ENCODE data around the gene CRIP2. TPM values are rescaled to one million over a fixed set of nuclear protein-coding genes. Genes with fewer than 3 reads are reported as not detected.

CRIP2 gene
- total RNA-seq, 4 donors from 2014 or later, result 103 to 203 (median 141) TPM

- TF ChIP-seq, protein P1, sequence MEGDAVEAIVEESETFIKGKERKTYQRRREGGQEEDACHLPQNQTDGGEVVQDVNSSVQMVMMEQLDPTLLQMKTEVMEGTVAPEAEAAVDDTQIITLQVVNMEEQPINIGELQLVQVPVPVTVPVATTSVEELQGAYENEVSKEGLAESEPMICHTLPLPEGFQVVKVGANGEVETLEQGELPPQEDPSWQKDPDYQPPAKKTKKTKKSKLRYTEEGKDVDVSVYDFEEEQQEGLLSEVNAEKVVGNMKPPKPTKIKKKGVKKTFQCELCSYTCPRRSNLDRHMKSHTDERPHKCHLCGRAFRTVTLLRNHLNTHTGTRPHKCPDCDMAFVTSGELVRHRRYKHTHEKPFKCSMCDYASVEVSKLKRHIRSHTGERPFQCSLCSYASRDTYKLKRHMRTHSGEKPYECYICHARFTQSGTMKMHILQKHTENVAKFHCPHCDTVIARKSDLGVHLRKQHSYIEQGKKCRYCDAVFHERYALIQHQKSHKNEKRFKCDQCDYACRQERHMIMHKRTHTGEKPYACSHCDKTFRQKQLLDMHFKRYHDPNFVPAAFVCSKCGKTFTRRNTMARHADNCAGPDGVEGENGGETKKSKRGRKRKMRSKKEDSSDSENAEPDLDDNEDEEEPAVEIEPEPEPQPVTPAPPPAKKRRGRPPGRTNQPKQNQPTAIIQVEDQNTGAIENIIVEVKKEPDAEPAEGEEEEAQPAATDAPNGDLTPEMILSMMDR (IDR thresholded peaks at IDR 0.05), result no peak
- no peak for TF ChIP-seq POLR2A (IDR thresholded peaks at IDR 0.05)
- intact Hi-C loops (cut with DNase I; ENCODE audit: low total_unique reads), result no loop called here
- H3K4me3 ChIP-seq (ENCODE audit: low read depth, poor library complexity, severe bottlenecking), result no peak overlapping the region
- DNase-seq (ENCODE audit: low spot score in 2 of 2), result peak in 1 of 2 donors; percentile 83
- 90% methylated on average over 19 to 24 of the region's 26 CpGs for WGBS, 2 donors
These were observed 28.4 kb upstream of the CRIP2 start for GRCh38 chr14:105445901-105446845.

DNA sequence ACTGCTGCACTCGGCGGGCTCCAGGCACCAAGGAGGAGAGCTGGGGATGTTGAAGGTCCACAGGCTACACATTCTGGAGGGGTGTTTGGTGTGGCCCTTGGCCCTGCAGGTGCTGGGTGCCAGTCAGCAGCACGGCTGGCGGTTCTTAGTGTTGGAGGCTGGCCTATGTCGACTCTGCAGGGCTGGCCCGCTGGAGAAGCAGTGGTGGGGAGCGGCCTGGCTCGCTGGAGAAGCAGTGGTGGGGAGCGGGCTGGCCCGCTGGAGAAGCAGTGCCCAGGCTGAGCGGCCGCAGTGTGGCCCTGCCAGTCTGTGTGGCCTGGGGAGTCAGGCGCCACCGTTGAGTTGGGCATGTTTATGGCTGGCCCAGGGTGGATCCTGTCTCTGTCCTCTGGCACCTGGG is 27.6 kb upstream of the CRIP2 start:
- TF ChIP-seq POLR2A (IDR thresholded peaks at IDR 0.05), result no peak
- TF ChIP-seq, protein P1 (IDR thresholded peaks at IDR 0.05), result no peak
- intact Hi-C loops (cut with DNase I; ENCODE audit: low total_unique reads), result no loop called here
- peak in 1 of 2 donors; percentile 84 for DNase-seq (ENCODE audit: low spot score in 2 of 2)
- H3K4me3 ChIP-seq (ENCODE audit: low read depth, poor library complexity, severe bottlenecking), result no peak overlapping the region
- 86 to 88% methylated on average over 13 to 14 of the region's 14 CpGs for WGBS, 2 donors

DNA sequence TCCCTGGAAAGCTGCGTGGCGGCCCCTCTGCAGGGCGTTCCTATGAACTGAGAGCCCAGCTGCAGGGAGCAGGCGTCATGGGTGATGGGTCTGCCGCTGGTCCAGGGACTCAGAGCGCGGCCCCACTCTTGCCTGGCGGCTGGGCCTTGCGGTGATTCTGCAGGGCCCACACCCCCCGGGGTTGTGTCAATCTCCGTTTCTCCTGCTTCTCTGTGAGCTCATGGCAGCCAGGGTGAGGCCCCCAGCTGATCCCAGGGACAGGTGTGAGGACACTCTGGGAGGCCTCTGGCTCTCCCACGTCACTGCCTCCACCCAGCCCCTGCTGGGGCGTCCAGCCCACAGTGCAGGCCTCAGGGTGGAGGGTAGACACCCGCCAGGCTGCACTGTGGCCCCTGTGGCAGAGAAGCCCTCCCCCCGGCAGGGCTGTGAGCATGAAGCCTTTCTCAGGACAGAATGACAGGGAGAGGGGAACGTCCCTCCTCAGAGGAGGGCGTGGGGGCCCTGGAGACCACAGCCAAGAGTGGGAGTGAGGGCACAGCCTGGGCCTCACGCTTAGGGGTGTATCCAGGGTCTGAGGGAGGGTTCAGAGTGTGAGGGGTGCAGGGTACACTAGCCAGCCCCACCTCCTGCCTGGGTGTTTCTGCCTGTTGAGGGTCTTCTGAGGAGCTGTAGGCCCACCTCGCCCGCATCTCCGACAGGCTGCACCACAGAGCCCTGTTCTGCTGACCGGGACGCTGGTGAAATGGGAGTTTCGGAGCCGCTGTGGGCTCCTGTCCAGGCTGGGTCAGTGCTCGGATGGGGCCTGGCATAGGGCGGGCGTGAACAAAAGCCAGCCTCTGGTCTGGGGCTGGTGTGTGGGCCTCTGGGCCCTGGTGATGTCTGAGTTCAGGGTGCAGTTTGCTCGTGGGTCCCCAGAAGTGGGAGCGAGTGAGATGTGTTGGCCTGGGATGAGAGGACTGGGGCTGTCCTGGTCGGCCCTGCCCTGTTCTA is 26.7 kb upstream of the CRIP2 start:
- no peak overlapping the region for H3K4me3 ChIP-seq (ENCODE audit: low read depth, poor library complexity, severe bottlenecking)
- DNase-seq (ENCODE audit: low spot score in 2 of 2), result no peak
- TF ChIP-seq, protein P1 (IDR thresholded peaks at IDR 0.05), result no peak
- no peak for TF ChIP-seq POLR2A (IDR thresholded peaks at IDR 0.05)
- intact Hi-C loops (cut with DNase I; ENCODE audit: low total_unique reads), result no loop called here
- WGBS, 2 donors, result 86% methylated on average over 24 to 28 of the region's 31 CpGs

DNA sequence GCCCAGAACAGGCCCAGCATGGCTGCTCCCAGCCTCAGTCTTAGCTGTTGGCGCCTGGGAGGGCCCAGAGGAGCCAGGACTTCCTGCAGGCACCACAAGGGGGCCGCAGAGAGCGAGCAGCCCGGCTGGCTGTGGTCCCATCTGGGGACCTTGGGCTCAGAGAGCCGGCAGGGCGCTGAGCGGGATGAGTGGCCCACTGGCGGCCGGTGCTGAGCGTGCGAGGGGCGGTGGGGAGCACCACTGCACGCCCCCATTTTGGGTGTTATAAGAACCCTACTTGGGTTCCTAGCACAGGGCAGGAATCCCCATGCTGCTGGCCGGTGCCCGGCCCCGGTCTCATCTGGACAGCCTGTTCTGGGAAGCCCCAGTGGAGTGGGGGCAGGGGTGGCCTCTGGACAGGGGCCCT is 25.9 kb upstream of the CRIP2 start:
- no peak for TF ChIP-seq POLR2A (IDR thresholded peaks at IDR 0.05)
- TF ChIP-seq, protein P1 (IDR thresholded peaks at IDR 0.05), result peak in 1 of 3 donors; percentile 79
- intact Hi-C loops (cut with DNase I; ENCODE audit: low total_unique reads), result no loop called here
- H3K4me3 ChIP-seq (ENCODE audit: low read depth, poor library complexity, severe bottlenecking), result no peak overlapping the region
- WGBS, 2 donors, result 46% methylated on average over 9 of the region's 16 CpGs; no CpG with 5 or more reads in 1 of the 2 donors
- peak in 1 of 2 donors; percentile 94 for DNase-seq (ENCODE audit: low spot score in 2 of 2)

GRCh38 chr14:105449276-105450122 is 25.1 kb upstream of the CRIP2 start:
- intact Hi-C loops (cut with DNase I; ENCODE audit: low total_unique reads), result no loop called here
- TF ChIP-seq, protein P1 (IDR thresholded peaks at IDR 0.05), result no peak
- TF ChIP-seq POLR2A (IDR thresholded peaks at IDR 0.05), result no peak
- 91% methylated on average over 17 to 47 of the region's 47 CpGs for WGBS, 2 donors
- DNase-seq (ENCODE audit: low spot score in 2 of 2), result no peak
- no peak overlapping the region for H3K4me3 ChIP-seq (ENCODE audit: low read depth, poor library complexity, severe bottlenecking)
